SK-N-SH (cell line): ENCODE results near the gene TRAPPC3. TPM values are rescaled to one million over a fixed set of nuclear protein-coding genes. Genes with fewer than 3 reads are reported as not detected.
"Not testable (repeated sequence)": the region's sequence is repeated elsewhere in the genome, so short reads cannot be mapped to it uniquely, and the experiment has no call there.

ENCODE experiments used
- CTCF ChIA-PET: fragments of 300-600, 350-600 bp; formaldehyde crosslinking; extraction: SDS; loops from one replicate; lab custom pipeline; 2021; lab: Yijun Ruan, JAX
- POLR2A ChIA-PET: fragments of 350-600 bp; sonication (Branson Sonifier 250); formaldehyde crosslinking; extraction: SDS; loops from one replicate; lab custom pipeline; 2020; ENCODE audit warnings: antibody characterized with exemption, inconsistent platforms; lab: Yijun Ruan, JAX
- DNase-seq: peaks from one replicate; pipeline ENCODE4 v3.0.0; 2012
- H2AFZ ChIP-seq: fragments of 200-600 bp; sonication (generic); 2 replicates; pipeline ENCODE4 v1.8.1; 2016; ENCODE audit warnings: antibody characterized with exemption, mild to moderate bottlenecking, low read depth
- H3F3A ChIP-seq: fragments of 200-600 bp; sonication (generic); replicated peaks from 2 replicates; pipeline ENCODE3; 2016; ENCODE audit warnings: antibody characterized with exemption, mild to moderate bottlenecking; ENCODE audit not compliant: insufficient read depth
- H3K27ac ChIP-seq, 2 experiments: fragments of 200-500 bp in 1 of 2; fragments of 200-600 bp in 1 of 2; sonication (Bioruptor generic) in 1 of 2; sonication (generic), shearing (Covaris generic) in 1 of 2; 2 replicates each; pipeline versions ENCODE4 v1.5.1 to v1.6.1; 2014 to 2016; ENCODE audit warnings: low read depth in 2 of 2, inconsistent platforms in 1 of 2, low read length in 1 of 2, mild to moderate bottlenecking in 1 of 2, mixed read lengths in 1 of 2
- H3K27me3 ChIP-seq: fragments of 200-600 bp; sonication (generic), shearing (Covaris generic); 2 replicates; pipeline ENCODE4 v1.6.1; 2016; ENCODE audit warnings: mixed run types; ENCODE audit not compliant: insufficient read depth
- H3K36me3 ChIP-seq, 2 experiments: fragments of 200-500 bp in 1 of 2; fragments of 200-600 bp in 1 of 2; sonication (Bioruptor generic) in 1 of 2; sonication (generic) in 1 of 2; replicated peaks in 1 of 2; 2 replicates each; pipeline versions ENCODE3 to v1.5.1; 2014 to 2016; ENCODE audit warnings: low read length in 1 of 2, mild to moderate bottlenecking in 1 of 2; ENCODE audit not compliant: insufficient read depth in 2 of 2, control insufficient read depth in 1 of 2
- H3K4me1 ChIP-seq, 2 experiments: fragments of 200-500 bp in 1 of 2; fragments of 200-600 bp in 1 of 2; sonication (Bioruptor generic) in 1 of 2; sonication (generic), shearing (Covaris generic) in 1 of 2; 2 replicates each; pipeline versions ENCODE4 v1.5.1 to v1.6.1; 2014 to 2016; ENCODE audit warnings: low read depth in 1 of 2, low read length in 1 of 2, mixed run types in 1 of 2; ENCODE audit not compliant: insufficient read depth in 2 of 2, control insufficient read depth in 1 of 2
- H3K4me2 ChIP-seq: fragments of 200-600 bp; sonication (generic), shearing (Covaris generic); 2 replicates; pipeline ENCODE4 v1.6.1; 2017; ENCODE audit warnings: mixed run types
- H3K4me3 ChIP-seq, 2 experiments: fragments of 200-500 bp in 1 of 2; fragments of 200-600 bp in 1 of 2; sonication (Bioruptor generic) in 1 of 2; sonication (generic), shearing (Covaris generic) in 1 of 2; 2 replicates each; pipeline versions ENCODE4 v1.5.1 to v1.8.1; 2014 to 2016; ENCODE audit warnings: low read depth in 2 of 2, inconsistent platforms in 1 of 2, low read length in 1 of 2, mild to moderate bottlenecking in 1 of 2, mixed read lengths in 1 of 2, moderate library complexity in 1 of 2
- H3K79me2 ChIP-seq: fragments of 200-600 bp; sonication (generic); 2 replicates; pipeline ENCODE4 v1.8.1; 2017; ENCODE audit warnings: mild to moderate bottlenecking; ENCODE audit not compliant: insufficient read depth
- H3K9ac ChIP-seq: fragments of 200-600 bp; sonication (generic); 2 replicates; pipeline ENCODE4 v1.6.1; 2017; ENCODE audit warnings: mixed run types
- H3K9me2 ChIP-seq: fragments of 200-600 bp; sonication (generic); 2 replicates; pipeline ENCODE4 v1.6.1; 2017; ENCODE audit warnings: mixed run types
- H3K9me3 ChIP-seq: fragments of 200-600 bp; sonication (generic); 2 replicates; pipeline ENCODE4 v1.6.1; 2017; ENCODE audit warnings: mixed run types, mild to moderate bottlenecking, moderate library complexity
- H4K20me1 ChIP-seq: fragments of 200-600 bp; sonication (generic); 2 replicates; pipeline ENCODE4 v1.6.1; 2017; ENCODE audit warnings: mild to moderate bottlenecking, mixed run types; ENCODE audit not compliant: insufficient read depth
- CTCF ChIP-seq: fragments of 200-600 bp; sonication (generic); IDR thresholded peaks from 2 replicates; pipeline ENCODE4 v1.6.1; 2017; ENCODE audit warnings: antibody characterized with exemption, mild to moderate bottlenecking, moderate library complexity
- MAX ChIP-seq: IDR thresholded peaks from 2 replicates; pipeline ENCODE4 v1.4.0; 2012; ENCODE audit warnings: low read depth
- MXI1 ChIP-seq: IDR thresholded peaks from 2 replicates; pipeline ENCODE4 v1.6.1; 2012; ENCODE audit warnings: mild to moderate bottlenecking, low read depth, low read length, improper control_type of control experiment
- POLR2AphosphoS5 ChIP-seq: IDR thresholded peaks from 2 replicates; pipeline ENCODE4 v1.6.1; 2012; ENCODE audit warnings: low read depth, low read length
- RAD21 ChIP-seq: IDR thresholded peaks from 2 replicates; pipeline ENCODE4 v1.6.1; 2012; ENCODE audit warnings: mild to moderate bottlenecking, low read length
- SMC3 ChIP-seq: IDR thresholded peaks from 2 replicates; pipeline ENCODE4 v1.6.1; 2012; ENCODE audit warnings: low read depth, low read length, improper control_type of control experiment
- WGBS: methylation state at CpG from one replicate; pipeline ENCODE4 v1.1.6; 2017; ENCODE audit warnings: low lambda C conversion rate; 5-methylcytosine and 5-hydroxymethylcytosine counted together
- polyA plus RNA-seq, 3 experiments: library from polyadenylated mRNA; depleted of rRNA; stranded (reverse); fragments of >200 nt; gene quantifications; 2 replicates each; pipeline ENCODE4 v1.2.3, GENCODE V29; 2012

Gene TRAPPC3
- polyA plus RNA-seq, 1 of the 3 experiments (the other 2 are of a cell fraction), result 149 TPM

GRCh38 chr1:36198641-36199040, 49.4 kb upstream of the TRAPPC3 start (continued):
- no peak for TF ChIP-seq MAX

GRCh38 chr1:36196805-36197204, 47.5 kb upstream of the TRAPPC3 start:
- H3K79me2 ChIP-seq, H3K36me3 ChIP-seq, H3K9me3 ChIP-seq, H3K4me3 ChIP-seq, H3K9me2 ChIP-seq, H3K27me3 ChIP-seq, H3K9ac ChIP-seq, H3K27ac ChIP-seq, H3K4me2 ChIP-seq, H2AFZ ChIP-seq, DNase-seq, H3F3A ChIP-seq, POLR2A ChIA-PET, H3K4me1 ChIP-seq, H4K20me1 ChIP-seq: not testable (repeated sequence)
- WGBS, result 94% methylated on average over 3 of the region's 12 CpGs
- CTCF ChIA-PET, result interaction anchor here (0.9 to 2.9 kb wide), 3 partner anchors 9 to 47 kb away, joined by 3 to 7 read pairs (median 4); partner anchors contain the start of gene TRAPPC3

GRCh38 chr1:36187800-36188593, 38.7 kb upstream of the TRAPPC3 start:
- Histone ChIP-seq H3K27ac (peak overlapping the region; percentile 67 to 71), H3K4me3 (no peak overlapping the region; a peak in 1 of 4 replicates), H3F3A (peaks cover 29% of the 10 kb centered on the region), H4K20me1 (no peaks in the 10 kb centered on the region), H3K4me1 (peaks cover 0 to 8% of the 10 kb centered on the region in 2 experiments; a peak in 1 of 4 replicates), H3K9ac (peak overlapping the region; percentile 35; the same call in 1 of the 2 replicates), H3K4me2 (no peak overlapping the region; the same call in 1 of the 2 replicates), H3K36me3 (no peaks in the 10 kb centered on the region), H3K9me2 (no peaks in the 10 kb centered on the region), H2AFZ (peak overlapping the region; percentile 27; the same call in 1 of the 2 replicates), H3K27me3 (no peaks in the 10 kb centered on the region), H3K79me2 (no peaks in the 10 kb centered on the region), H3K9me3 (no peaks in the 10 kb centered on the region)
- CTCF ChIA-PET, result interaction anchor here (0.6 to 4.3 kb wide), 50 partner anchors 8 to 328 kb away, joined by 3 to 143 read pairs (median 4); partner anchors contain the start of genes MAP7D1, THRAP3 and TRAPPC3
- WGBS, result 6% methylated on average over 9 of the region's 9 CpGs
- peak; percentile 99 for TF ChIP-seq SMC3
- no peak for TF ChIP-seq MXI1
- peak; percentile 49; the same call in 1 of the 2 replicates for TF ChIP-seq MAX
- peak; percentile 84 for TF ChIP-seq CTCF
- peak; percentile 96 for TF ChIP-seq RAD21
- TF ChIP-seq POLR2AphosphoS5, result no peak
- POLR2A ChIA-PET, result interaction anchor here (0.8 to 1.9 kb wide), 3 partner anchors 31 to 38 kb away, joined by 3 to 13 read pairs (median 3); partner anchors contain the start of genes MAP7D1, THRAP3 and TRAPPC3
- peak; percentile 86 for DNase-seq
